Astrocyte of the spinal cord (primary cell): Measurements from ENCODE around the gene TMEM86A.
"Not testable (repeated sequence)": the region's sequence is repeated elsewhere in the genome, so short reads cannot be mapped to it uniquely, and the experiment has no call there.

ENCODE experiments used
- DNase-seq: peaks from one replicate; pipeline ENCODE4 v3.0.0; 2011; ENCODE audit warnings: low read depth, low spot score
- H3K4me3 ChIP-seq: 2 replicates; pipeline ENCODE4 v1.5.1; 2011; ENCODE audit warnings: low read depth, mild to moderate bottlenecking, low read length, moderate library complexity
- CTCF ChIP-seq: IDR thresholded peaks from 2 replicates; pipeline ENCODE4 v1.5.1; 2012; ENCODE audit warnings: low read depth, mild to moderate bottlenecking, low read length, inconsistent platforms
- in situ Hi-C: cut with HindIII; loops from 2 replicates; pipeline ENCODE4 v1.10.0; 2017; ENCODE audit warnings: low sequenced_read_pairs

The TMEM86A gene

GRCh38 chr11:18698341-18699268 lies at the start of gene TMEM86A:
Gene TMEM86A, plus strand, starts transcription at chr11:18698779. Its CDS starts 108 bp downstream, at chr11:18698887.
- no peak for TF ChIP-seq CTCF
- in situ Hi-C loops: no loop called here
- peak within 1 kb of the TSS; percentile 42 for H3K4me3 ChIP-seq
- DNase-seq: peak; percentile 67

- in situ Hi-C loops: no loop called here
- TF ChIP-seq CTCF: no peak
- DNase-seq: no peak
- no peak overlapping the region for H3K4me3 ChIP-seq
Observed at GRCh38 chr11:18650353-18650752, 48.2 kb upstream of the TMEM86A start.

GRCh38 chr11:18650859-18651557 lies 47.6 kb upstream of the TMEM86A start:
- peak; percentile 45 for DNase-seq
- in situ Hi-C loops: no loop called here
- TF ChIP-seq CTCF: peak; percentile 67
- no peak overlapping the region for H3K4me3 ChIP-seq

- in situ Hi-C loops: no loop called here
- no peak for DNase-seq
- TF ChIP-seq CTCF: no peak
- H3K4me3 ChIP-seq: no peak overlapping the region
Observed at GRCh38 chr11:18657673-18658072, 40.9 kb upstream of the TMEM86A start.

- DNase-seq, H3K4me3 ChIP-seq, in situ Hi-C loops: not testable (repeated sequence)
Observed at GRCh38 chr11:18665353-18665872, 33.2 kb upstream of the TMEM86A start.

GRCh38 chr11:18668131-18668530 lies 30.4 kb upstream of the TMEM86A start:
- no peak for DNase-seq
- TF ChIP-seq CTCF: no peak
- H3K4me3 ChIP-seq: no peak overlapping the region
- in situ Hi-C loops: no loop called here

GRCh38 chr11:18669219-18669596 lies 29.4 kb upstream of the TMEM86A start:
- in situ Hi-C loops: no loop called here

More at GRCh38 chr11:18669219-18669596, 29.4 kb upstream of the TMEM86A start:
- no peak overlapping the region for H3K4me3 ChIP-seq
- no peak for TF ChIP-seq CTCF
- DNase-seq: no peak
